CD4-positive, alpha-beta T cell treated with Interleukin-12 subunit alpha and Interleukin-12 subunit beta, for 1 hour (primary cell): ENCODE measurements around the gene FAM222A.

Source experiments
- DNase-seq: peaks from one replicate; pipeline ENCODE4 v3.0.0-alpha.2; 2020

Gene FAM222A

DNA sequence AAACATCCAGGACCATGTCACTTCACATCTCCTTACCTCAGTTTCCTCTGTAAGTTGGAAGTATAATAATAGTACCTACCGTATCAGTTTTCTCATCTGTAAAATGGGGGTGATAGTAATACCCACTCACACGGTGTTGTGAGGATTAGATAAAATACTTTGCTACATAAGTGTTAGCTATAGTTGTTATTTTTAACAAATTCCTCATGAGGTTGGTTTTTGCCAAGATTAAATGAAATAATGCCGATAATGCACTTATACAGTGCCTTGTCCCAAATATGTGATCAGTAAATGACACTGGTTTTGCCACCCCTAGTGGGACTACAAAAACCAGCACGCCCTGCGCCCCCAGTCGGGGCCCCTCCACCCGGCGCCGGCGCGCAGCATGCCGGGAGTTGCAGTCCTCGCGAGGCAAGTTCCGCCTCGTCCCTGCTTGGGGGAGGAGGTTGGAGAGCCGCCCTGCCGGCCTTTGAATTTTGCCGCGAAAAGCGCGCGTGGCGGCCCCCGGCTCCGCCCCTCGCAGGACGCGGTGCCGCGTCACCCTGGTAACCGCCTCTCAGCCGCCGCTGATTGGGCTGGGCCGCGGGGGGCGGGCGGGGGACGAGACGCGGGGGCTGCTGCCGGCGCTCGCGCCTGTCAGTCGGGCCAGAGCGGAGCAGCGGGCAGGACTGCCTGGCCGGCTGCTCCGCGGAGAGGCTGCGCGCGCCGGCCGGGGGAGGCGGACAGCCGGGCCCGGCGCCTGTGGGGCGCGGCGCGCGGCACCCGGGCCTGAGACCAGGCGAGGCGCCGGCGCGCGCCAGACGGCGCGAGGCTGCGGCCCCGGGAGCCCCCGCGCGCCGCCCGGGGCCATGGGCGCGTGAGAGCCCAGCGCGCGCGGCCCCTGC, at the start of gene FAM222A:
Gene FAM222A, plus strand, starts transcription at position 639 of the 884 bp plus-strand sequence. CDS start 30,322 bp downstream, outside the sequence.
- DNase-seq = peak; percentile 99

DNA sequence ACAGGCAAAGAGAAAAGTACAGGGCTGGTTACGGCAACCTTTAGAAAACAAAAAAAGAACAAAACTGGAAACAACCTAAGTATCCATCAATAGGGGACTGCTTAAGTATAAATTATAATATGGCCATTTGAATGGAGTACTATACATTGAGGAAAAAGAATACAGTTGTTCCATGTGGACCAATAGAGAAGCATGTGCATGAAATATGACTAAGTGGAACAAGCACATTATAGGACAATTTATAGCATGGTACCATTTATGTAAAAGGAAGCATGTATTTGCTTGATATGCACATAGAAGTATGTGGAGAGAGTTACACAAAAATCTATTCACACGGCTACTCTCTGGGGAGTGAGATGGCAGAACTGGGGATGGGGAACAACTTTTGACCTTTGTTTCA, 49.2 kb upstream of the FAM222A start:
- no peak for DNase-seq

GRCh38 chr12:109666068-109666467, 47.6 kb upstream of the FAM222A start:
- DNase-seq = no peak

- DNase-seq = no peak
These were observed 42.9 kb upstream of the FAM222A start for GRCh38 chr12:109670731-109671130.

- no peak for DNase-seq
These were observed 42.1 kb upstream of the FAM222A start for GRCh38 chr12:109671502-109671901.

DNA sequence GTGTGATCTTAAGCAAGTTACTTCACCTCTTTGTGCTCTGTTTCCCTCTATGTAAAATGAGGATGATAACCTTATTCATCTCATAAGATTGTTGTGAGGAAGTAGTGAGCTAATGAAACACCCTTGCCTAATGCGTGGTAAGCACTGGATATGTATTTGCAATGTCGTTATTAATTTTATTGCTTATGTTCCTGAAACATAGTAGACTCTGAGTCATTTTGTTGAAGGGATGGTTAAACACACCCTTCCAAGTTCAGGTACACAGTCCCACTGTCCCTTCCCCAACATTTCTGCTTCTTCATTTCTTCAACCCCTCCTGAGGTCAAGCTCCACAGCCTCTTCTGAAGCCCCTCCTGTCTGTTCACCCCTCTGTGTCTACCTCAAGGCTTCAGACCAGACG, 40.2 kb upstream of the FAM222A start:
- DNase-seq = no peak

DNA sequence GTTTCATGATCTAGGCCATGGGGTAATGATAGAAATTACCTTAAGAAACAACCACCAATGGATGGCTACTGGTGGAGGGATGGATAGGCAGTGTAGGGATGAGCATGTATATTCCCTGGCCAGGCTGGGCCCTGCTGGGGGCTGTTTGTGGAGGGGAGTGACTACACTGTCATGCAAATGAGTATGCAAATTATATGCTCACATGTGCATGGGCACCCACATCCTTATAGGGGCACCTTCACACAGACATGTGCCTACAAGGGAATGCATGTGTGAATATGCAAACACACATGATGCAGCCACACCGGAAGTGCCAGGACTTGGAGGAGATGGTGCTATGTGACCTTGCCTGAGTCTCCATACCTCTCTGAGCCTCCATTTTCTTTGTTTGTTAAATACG, 39.7 kb upstream of the FAM222A start:
- no peak for DNase-seq

DNA sequence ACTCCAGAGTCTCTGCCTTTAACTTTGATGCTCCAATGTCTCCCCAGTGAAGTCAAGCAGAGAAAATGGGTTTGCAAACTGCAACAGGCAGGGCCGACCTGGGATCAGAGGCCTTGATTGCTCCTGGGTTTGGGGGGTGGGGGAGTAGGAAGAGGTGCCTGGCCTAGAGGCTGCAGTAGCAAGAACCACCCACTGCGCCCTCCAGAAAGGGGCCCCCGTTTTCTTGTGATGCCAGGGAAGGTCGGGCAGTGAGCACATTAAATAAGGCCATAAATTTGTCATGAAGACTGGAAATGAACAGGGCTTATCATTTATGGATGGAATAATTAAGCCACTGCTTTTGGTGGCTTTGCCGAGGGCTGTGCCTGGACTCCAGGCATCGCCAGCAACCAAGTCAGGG, 38.2 kb upstream of the FAM222A start:
- DNase-seq = no peak

DNA sequence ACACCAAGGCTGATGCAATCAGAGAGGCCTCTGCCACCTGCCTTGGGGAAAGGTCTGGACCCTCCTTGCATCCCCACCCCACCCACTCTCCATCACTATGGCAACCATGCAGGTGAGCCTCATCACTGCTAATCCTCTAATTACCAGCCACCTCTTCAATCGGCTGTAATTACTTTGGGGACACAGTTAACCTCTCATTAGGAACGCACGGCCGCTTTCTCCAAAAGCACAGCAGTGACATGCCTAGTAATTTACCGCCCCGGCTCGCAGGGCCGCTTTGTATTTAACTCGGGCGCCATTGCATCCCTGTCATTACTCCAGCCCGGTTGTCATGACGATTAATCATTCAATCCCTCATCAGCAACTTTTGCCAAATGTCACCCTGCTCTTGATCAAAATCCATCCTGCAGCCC, 36.3 kb upstream of the FAM222A start:
- DNase-seq = no peak

DNA sequence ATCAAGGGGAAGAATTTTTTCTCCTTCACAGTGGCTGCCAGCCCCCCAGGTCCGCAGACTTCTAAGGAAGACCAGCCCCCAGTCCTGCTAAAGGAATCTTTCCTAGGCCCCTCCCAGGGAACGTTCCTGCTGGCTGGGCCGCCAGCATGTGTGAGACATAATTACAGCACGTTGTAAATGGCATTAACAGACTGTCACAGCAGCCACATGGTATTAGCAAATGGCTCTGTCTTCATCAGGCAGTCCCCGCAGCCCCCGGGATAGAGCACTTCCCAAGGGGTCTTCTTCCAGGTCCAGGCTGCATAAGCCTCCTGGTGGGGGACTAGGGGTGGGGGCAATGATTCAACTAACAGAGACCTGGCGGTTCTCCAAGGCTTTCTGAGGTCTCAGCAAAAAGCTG, 34.9 kb upstream of the FAM222A start:
- no peak for DNase-seq

DNA sequence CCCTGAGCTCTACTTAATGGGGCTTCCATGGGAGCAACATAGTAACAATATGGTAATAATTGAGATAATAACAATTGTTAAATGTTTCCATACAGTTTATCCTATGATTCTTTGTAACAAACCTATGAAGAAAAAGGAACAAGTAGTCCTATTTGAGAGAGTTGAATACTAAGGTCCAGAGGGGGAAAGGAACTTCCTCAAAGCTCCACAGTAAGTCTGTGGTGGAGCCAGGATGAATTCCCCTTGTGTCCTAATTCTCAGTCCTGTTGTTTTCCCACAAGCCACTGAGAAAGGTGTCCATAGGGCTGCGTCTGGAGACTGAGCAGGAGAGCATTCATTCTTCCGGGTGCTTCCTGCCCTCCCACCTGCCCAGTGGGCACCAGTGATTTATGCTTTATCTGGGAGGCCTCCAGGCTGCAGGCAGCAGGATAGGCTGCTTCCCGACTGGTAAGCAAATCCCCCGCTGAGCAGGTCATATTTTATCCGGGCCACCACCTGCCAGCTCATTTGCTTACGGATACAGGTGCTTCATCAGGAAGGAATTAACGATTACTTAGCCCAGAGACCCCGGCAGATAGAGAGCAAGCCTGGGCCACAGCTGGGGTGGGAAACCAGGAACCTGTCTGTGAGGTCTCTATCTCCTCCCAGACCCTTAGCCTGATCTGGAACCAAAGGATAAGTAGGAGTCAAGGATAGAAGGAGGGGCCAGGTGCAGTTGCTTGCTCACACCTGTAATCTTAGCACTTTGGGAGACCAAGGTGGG, 33.9 kb upstream of the FAM222A start:
- no peak for DNase-seq

DNA sequence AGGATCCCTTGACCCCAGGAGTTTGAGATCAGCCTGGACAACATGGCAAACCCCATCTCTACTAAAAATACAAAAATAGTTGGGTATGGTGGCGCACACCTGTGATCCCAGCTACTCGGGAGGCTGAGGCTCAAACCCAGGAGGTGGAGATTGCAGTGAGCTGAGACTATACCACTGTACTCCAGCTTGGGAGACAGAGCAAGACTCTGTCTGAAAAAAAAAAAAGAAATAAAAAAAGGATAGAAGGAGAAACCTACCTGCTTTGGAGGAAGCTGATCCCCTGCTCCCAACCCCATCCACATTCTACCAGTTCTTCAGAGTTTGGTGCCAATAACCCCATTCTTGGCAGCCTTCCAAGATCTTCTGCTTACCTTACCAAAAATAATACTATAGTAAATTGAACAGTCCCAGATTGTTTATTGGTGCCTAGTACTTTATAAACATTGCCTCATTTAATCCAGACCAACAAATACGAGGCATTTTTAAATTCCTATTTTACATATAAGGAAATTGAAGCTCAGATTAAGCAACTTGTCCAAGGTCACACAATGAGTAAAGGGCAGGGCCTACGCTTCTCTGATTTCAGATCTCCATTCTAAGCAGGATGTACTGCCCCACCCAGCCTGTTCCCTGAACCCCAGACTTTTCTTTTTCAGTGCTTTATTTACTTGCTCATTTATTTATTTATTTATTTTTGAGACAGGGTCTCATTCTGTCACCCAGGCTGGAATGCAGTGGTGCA, 33.2 kb upstream of the FAM222A start:
- no peak for DNase-seq

- DNase-seq = no peak
These were observed 31.5 kb upstream of the FAM222A start for GRCh38 chr12:109681986-109682707.

GRCh38 chr12:109682708-109683060, 30.9 kb upstream of the FAM222A start:
- DNase-seq = no peak

DNA sequence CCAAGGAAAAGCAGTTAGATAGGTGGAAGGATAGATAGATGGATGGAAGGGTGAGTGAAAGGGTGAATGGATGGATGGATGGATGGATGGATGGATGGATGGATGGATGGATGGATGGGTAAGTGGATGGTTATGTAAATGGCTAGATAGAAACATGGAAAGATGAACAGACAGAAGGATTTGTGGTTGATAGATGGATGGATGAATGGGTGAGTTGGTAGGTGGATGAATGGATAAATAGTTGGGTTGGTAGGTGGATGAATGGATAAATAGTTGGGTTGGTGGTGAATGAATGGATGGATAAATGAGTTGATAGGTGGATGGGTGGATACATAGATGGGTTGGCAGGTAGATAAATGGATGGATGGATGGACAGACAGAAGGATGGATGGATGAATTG, 30.3 kb upstream of the FAM222A start:
- no peak for DNase-seq

GRCh38 chr12:109685574-109686447, 27.8 kb upstream of the FAM222A start:
- no peak for DNase-seq

DNA sequence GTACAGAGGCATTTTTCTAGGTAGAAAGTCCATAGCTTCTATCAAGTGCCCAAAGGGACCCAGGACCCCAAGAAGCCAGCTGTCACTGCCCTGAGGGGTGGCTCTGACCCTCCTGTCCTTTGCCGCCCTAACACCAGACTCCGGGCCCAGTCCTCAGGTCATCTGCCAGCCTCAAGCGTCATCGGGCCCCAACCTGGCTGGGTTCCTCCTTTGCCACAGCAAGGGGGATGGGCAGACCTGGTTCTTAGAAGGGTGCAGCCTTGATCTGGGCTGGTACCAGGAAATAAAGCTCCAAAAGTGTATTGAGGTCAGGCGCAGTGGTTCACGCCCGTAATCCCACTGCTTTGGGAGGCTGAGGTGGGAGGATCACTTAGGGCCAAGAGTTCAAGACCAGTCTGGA, 27.1 kb upstream of the FAM222A start:
- no peak for DNase-seq

GRCh38 chr12:109687250-109687649, 26.4 kb upstream of the FAM222A start:
- DNase-seq = no peak

DNA sequence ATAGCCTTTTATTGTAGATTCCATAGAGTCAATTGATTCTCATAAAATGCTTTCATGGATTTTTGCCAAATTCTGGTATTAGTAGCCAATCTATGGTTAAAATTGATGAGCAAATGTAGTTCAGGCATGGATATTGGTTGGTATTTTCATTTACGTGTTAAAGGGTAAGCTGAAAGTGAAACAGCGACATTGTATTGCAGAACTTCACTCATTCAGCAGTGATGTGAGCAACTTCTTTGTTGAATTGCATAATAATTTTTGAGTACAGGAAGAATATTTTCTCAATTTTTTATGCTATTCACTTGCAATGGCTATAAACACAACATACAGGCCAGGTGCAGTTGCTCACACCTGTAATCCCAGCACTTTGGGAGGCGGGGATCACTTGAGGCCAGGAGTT, 24.2 kb upstream of the FAM222A start:
- no peak for DNase-seq

GRCh38 chr12:109693160-109693559, 20.5 kb upstream of the FAM222A start:
- no peak for DNase-seq

DNA sequence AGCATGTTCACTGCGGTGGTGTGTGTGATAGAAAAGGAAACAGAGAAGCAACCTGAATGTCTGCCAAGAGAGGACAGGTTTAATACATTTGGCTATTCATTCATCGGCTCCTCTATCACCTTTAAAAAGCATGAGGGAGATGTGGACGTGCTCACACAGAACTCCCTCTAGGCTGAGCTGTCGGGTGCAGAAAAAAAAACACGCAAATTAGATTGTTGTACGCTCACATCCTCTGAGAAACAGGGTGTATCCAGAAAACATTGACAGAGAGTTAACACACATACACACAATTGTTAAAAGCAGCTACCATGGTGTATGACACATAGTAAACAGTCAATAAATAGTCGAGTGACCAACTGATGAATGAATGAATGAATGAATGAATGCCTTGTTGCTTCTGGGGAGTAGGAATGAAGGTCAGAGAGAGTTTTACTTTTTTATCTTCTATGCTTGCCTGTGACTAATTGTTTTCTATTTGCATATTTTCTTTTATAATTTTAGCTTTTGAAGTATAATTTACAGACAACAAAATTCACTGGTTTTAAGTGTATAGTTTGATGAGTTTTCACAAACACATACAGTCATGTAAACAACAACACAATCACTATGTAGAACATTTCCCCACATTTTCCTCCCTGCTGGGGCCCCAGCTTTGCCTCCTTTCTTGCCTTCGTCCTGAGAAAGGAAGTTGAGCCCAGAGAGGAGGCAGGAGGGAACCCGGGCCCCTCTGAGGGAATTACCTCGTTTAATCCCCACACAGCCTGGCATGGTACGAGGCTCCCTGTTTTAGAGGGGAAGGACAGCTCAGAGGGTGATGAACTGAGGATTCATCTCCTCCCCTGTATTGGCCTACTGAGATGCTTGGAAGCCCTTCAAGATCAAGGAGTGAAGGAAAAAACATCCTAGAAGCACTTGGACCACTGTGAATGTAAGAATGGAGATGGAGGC, 19.7 kb upstream of the FAM222A start:
- no peak for DNase-seq
